ENCODE results near the gene PTPRQ.

DNA sequence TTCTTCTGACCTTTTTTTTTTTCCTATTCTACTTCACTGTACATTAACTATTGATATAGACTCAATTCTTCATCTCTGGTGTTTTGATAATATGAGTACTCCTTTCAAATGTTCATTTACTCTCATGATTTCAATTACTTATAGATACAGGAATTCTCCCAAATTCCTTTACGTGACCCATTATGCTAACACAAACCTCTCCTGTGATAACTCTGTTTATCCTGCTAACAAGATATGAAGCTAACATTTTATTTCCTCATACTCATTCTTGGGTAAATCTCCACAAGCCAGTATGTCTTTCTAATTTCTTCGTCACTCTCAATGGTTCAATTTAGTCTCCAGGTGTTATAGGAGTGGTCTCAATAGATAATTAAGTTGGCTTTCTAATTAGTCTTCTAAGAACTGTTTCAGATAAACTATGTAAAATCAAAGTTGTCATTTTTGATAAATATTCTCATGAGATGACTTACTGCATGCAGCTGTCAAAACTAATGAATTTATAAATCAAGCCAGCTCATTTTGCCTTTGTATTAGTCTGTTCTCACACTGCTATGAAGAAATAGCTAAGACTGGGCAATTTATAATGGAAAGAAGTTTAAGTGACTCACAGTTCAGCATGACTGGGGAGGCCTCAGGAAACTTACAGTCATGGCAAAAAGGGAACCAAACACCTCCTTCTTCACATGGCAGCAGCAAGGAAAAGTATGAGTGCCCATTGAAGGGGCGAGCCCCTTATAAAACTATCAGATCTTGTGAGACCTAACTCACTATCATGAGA is 132.8 kb downstream of the PTPRQ start:
- TF ChIP-seq, protein P1, sequence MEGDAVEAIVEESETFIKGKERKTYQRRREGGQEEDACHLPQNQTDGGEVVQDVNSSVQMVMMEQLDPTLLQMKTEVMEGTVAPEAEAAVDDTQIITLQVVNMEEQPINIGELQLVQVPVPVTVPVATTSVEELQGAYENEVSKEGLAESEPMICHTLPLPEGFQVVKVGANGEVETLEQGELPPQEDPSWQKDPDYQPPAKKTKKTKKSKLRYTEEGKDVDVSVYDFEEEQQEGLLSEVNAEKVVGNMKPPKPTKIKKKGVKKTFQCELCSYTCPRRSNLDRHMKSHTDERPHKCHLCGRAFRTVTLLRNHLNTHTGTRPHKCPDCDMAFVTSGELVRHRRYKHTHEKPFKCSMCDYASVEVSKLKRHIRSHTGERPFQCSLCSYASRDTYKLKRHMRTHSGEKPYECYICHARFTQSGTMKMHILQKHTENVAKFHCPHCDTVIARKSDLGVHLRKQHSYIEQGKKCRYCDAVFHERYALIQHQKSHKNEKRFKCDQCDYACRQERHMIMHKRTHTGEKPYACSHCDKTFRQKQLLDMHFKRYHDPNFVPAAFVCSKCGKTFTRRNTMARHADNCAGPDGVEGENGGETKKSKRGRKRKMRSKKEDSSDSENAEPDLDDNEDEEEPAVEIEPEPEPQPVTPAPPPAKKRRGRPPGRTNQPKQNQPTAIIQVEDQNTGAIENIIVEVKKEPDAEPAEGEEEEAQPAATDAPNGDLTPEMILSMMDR (IDR thresholded peaks at IDR 0.05): no peak
- no peak for TF ChIP-seq EP300 (IDR thresholded peaks at IDR 0.05)

Data from tibial nerve (tissue), 4 donors.